Testis (tissue), 2 donors: ENCODE results near the gene CACNA1C.

ENCODE experiments used
- POLR2A ChIP-seq: fragments of 450-650 bp; IDR thresholded peaks from one replicate; pipeline ENCODE4 v1.6.1; 2017; ENCODE audit warnings: antibody characterized with exemption, mild to moderate bottlenecking, moderate library complexity
- TF ChIP-seq, protein P1 (sequence below), 3 experiments: fragments of 450-650 bp in 2 of 3; fragments of 200-600 bp in 1 of 3; sonication (generic) in 1 of 3; IDR thresholded peaks; one replicate each; pipeline ENCODE4 v1.5.1; 2016 to 2019; ENCODE audit warnings: antibody characterized with exemption in 3 of 3, mild to moderate bottlenecking in 2 of 3, moderate library complexity in 1 of 3

DNA sequence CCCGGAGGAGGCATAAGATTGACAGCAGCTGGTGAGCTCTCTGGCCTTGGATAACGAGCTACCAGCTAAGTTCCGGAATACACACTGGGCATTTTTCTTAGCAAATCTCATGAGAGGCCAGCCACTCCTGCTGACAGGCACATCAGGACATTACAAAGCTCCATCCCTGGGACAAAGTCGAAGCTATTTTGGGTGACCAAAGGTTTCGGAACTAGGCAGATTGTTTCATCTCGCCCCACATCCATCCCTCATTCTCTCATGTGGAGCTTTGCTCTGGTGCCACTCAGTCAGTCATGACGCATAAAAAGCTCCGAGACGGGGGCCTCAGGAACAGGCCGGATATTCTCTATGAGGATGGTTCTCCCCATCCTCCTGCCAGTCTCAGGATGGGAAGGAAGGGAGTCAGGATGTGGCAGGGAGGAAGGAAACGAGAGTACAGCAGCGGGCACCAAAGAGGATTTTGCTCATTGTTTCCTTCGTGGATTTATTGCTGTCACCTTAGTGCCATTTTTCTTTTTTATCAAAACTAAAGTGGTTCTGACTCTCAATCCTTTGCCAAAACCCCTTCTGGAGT lies 488.9 kb downstream of the CACNA1C start:
- TF ChIP-seq POLR2A = no peak
- TF ChIP-seq, protein P1, sequence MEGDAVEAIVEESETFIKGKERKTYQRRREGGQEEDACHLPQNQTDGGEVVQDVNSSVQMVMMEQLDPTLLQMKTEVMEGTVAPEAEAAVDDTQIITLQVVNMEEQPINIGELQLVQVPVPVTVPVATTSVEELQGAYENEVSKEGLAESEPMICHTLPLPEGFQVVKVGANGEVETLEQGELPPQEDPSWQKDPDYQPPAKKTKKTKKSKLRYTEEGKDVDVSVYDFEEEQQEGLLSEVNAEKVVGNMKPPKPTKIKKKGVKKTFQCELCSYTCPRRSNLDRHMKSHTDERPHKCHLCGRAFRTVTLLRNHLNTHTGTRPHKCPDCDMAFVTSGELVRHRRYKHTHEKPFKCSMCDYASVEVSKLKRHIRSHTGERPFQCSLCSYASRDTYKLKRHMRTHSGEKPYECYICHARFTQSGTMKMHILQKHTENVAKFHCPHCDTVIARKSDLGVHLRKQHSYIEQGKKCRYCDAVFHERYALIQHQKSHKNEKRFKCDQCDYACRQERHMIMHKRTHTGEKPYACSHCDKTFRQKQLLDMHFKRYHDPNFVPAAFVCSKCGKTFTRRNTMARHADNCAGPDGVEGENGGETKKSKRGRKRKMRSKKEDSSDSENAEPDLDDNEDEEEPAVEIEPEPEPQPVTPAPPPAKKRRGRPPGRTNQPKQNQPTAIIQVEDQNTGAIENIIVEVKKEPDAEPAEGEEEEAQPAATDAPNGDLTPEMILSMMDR (IDR thresholded peaks at IDR 0.05) = no peak
